ENCODE measurements around the gene IFT80. TPM values are rescaled to one million over a fixed set of nuclear protein-coding genes. Genes with fewer than 3 reads are reported as not detected.

IFT80 gene
- total and polyA plus RNA-seq, 3 donors from 2014 or later: 32.0 to 74.9 (median 55.4) TPM

- DNase-seq: no peak
Measured at GRCh38 chr3:160384639-160385318, 14.2 kb downstream of the IFT80 start.

DNA sequence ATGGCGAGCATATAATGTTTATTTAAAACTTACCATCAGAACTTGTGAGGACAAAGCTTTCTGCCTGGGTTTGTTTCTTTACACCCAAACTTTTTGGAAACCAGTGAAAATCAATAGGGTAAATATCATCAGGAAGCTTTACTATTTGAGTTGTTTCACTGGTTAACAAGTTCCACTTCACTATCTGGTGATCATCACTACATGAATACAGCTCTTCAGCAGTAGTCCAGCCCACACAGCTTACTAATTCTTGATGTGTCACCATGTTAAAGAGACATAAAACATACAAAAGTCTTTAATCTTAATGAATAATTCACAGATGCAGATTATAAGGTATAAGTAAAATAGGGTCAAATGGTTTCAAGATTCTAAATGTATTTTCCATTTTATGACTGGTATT lies 17.6 kb downstream of the IFT80 start:
- Histone ChIP-seq H3K4me3 (no peak overlapping the region), H3K4me1 (peaks cover 21% of the 10 kb centered on the region), H3K9me3 (no peaks in the 10 kb centered on the region), H3K27me3 (no peaks in the 10 kb centered on the region), H3K36me3 (ENCODE audit: low read depth, missing control alignments) (no peaks in the 10 kb centered on the region), H3K27ac (no peak overlapping the region)
- intact Hi-C loops (cut with DNase I; ENCODE audit: low total_unique reads): no loop called here
- no peak for DNase-seq
- no peak for TF ChIP-seq POLR2A (IDR thresholded peaks at IDR 0.05)
- TF ChIP-seq, protein P1, sequence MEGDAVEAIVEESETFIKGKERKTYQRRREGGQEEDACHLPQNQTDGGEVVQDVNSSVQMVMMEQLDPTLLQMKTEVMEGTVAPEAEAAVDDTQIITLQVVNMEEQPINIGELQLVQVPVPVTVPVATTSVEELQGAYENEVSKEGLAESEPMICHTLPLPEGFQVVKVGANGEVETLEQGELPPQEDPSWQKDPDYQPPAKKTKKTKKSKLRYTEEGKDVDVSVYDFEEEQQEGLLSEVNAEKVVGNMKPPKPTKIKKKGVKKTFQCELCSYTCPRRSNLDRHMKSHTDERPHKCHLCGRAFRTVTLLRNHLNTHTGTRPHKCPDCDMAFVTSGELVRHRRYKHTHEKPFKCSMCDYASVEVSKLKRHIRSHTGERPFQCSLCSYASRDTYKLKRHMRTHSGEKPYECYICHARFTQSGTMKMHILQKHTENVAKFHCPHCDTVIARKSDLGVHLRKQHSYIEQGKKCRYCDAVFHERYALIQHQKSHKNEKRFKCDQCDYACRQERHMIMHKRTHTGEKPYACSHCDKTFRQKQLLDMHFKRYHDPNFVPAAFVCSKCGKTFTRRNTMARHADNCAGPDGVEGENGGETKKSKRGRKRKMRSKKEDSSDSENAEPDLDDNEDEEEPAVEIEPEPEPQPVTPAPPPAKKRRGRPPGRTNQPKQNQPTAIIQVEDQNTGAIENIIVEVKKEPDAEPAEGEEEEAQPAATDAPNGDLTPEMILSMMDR (IDR thresholded peaks at IDR 0.05): no peak
- WGBS, 2 donors: 94 to 97% methylated on average over 1 of the region's 1 CpG

More at GRCh38 chr3:160384639-160385318, 14.2 kb downstream of the IFT80 start:
- intact Hi-C loops (cut with DNase I; ENCODE audit: low total_unique reads): no loop called here
- H3K4me3 ChIP-seq: no peak overlapping the region
- H3K27ac ChIP-seq: no peak overlapping the region
- no peaks in the 10 kb centered on the region for H3K9me3 ChIP-seq
- H3K4me1 ChIP-seq: no peaks in the 10 kb centered on the region
- no peak for TF ChIP-seq POLR2A (IDR thresholded peaks at IDR 0.05)
- TF ChIP-seq, protein P1 (IDR thresholded peaks at IDR 0.05): no peak
- no peaks in the 10 kb centered on the region for H3K27me3 ChIP-seq
- H3K36me3 ChIP-seq (ENCODE audit: low read depth, missing control alignments): no peaks in the 10 kb centered on the region
- WGBS, 2 donors: 92 to 95% methylated on average over 5 of the region's 5 CpGs

DNA sequence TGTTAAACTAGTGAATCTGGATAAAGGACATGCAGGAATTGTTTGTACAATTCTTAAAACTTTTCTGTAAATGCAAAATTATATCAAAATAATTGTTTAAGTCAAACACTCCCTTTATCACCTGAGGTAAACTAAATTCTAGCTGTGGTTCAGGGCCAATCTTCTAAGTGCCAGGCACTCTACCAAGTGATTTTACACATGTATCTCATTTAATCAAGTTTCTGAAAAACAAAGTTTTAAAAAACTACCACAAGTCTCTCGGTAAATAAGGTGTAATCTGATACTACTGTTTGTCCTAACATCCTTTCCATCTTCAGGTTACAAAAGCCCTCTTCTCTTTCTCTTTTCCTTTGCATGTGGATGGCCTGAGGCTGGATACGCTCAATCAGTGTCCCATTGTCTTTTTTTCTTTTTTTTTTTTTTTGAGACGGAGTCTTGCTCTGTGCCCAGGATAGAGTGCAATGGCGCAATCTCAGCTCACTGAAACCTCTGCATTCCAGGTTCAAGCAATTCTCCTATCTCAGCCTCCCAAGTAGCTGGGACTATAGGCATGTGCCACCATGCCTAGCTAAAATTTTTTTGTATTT lies 19.3 kb downstream of the IFT80 start:
- H3K4me1 ChIP-seq: peaks cover 21% of the 10 kb centered on the region
- DNase-seq: no peak
- intact Hi-C loops (cut with DNase I; ENCODE audit: low total_unique reads): no loop called here
- H3K27ac ChIP-seq: no peak overlapping the region
- H3K9me3 ChIP-seq: no peaks in the 10 kb centered on the region
- H3K36me3 ChIP-seq (ENCODE audit: low read depth, missing control alignments): no peaks in the 10 kb centered on the region
- WGBS, 2 donors: 69 to 84% methylated on average over 4 of the region's 4 CpGs
- H3K27me3 ChIP-seq: no peaks in the 10 kb centered on the region
- TF ChIP-seq, protein P1 (IDR thresholded peaks at IDR 0.05): no peak
- no peak overlapping the region for H3K4me3 ChIP-seq

- WGBS, 2 donors: 45 to 62% methylated on average over 1 of the region's 1 CpG
- no peaks in the 10 kb centered on the region for H3K27me3 ChIP-seq
- peak overlapping the region in 1 of 2 donors; percentile 69 for H3K27ac ChIP-seq
- H3K4me1 ChIP-seq: peaks cover 21% of the 10 kb centered on the region
- intact Hi-C loops (cut with DNase I; ENCODE audit: low total_unique reads): no loop called here
- H3K9me3 ChIP-seq: no peaks in the 10 kb centered on the region
- TF ChIP-seq, protein P1 (IDR thresholded peaks at IDR 0.05): no peak
- no peak for TF ChIP-seq POLR2A (IDR thresholded peaks at IDR 0.05)
- peak; percentile 45 for DNase-seq
- no peaks in the 10 kb centered on the region for H3K36me3 ChIP-seq (ENCODE audit: low read depth, missing control alignments)
- no peak overlapping the region for H3K4me3 ChIP-seq
Measured at GRCh38 chr3:160378331-160379109, 20.5 kb downstream of the IFT80 start.
